Measurements from ENCODE around the gene NDUFS8.

DNA sequence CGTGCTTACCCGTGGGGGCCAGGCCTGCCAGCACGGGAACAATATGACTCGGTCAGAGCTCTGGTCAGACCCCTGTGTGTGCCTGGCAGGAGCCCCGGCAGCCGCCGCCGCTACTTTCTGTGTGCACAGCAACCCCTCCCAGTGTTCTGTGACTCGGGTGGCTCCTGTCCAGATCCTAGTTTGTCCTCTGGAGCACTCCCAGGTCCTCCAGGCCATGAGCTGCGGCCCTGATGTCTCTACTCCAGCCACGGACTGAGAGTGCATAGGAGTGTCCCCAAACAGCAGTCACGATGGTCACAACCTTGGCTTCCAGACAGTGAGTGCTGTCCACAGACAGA, 3.2 kb downstream of the NDUFS8 start:
- TF ChIP-seq POLR2A (IDR thresholded peaks at IDR 0.05; ENCODE audit: low read depth, low read length), result no peak
- TF ChIP-seq MAFK (IDR thresholded peaks at IDR 0.05; ENCODE audit: low read depth, low read length), result no peak
- TF ChIP-seq, protein P1, sequence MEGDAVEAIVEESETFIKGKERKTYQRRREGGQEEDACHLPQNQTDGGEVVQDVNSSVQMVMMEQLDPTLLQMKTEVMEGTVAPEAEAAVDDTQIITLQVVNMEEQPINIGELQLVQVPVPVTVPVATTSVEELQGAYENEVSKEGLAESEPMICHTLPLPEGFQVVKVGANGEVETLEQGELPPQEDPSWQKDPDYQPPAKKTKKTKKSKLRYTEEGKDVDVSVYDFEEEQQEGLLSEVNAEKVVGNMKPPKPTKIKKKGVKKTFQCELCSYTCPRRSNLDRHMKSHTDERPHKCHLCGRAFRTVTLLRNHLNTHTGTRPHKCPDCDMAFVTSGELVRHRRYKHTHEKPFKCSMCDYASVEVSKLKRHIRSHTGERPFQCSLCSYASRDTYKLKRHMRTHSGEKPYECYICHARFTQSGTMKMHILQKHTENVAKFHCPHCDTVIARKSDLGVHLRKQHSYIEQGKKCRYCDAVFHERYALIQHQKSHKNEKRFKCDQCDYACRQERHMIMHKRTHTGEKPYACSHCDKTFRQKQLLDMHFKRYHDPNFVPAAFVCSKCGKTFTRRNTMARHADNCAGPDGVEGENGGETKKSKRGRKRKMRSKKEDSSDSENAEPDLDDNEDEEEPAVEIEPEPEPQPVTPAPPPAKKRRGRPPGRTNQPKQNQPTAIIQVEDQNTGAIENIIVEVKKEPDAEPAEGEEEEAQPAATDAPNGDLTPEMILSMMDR (conservative IDR thresholded peaks at IDR 0.05; ENCODE audit: low read depth, low read length), result no peak
